ENCODE data around the gene FAM170B. TPM values are rescaled to one million over a fixed set of nuclear protein-coding genes. Genes with fewer than 3 reads are reported as not detected.

FAM170B gene
- total RNA-seq, 1 donor from 2014 or later = not detected

DNA sequence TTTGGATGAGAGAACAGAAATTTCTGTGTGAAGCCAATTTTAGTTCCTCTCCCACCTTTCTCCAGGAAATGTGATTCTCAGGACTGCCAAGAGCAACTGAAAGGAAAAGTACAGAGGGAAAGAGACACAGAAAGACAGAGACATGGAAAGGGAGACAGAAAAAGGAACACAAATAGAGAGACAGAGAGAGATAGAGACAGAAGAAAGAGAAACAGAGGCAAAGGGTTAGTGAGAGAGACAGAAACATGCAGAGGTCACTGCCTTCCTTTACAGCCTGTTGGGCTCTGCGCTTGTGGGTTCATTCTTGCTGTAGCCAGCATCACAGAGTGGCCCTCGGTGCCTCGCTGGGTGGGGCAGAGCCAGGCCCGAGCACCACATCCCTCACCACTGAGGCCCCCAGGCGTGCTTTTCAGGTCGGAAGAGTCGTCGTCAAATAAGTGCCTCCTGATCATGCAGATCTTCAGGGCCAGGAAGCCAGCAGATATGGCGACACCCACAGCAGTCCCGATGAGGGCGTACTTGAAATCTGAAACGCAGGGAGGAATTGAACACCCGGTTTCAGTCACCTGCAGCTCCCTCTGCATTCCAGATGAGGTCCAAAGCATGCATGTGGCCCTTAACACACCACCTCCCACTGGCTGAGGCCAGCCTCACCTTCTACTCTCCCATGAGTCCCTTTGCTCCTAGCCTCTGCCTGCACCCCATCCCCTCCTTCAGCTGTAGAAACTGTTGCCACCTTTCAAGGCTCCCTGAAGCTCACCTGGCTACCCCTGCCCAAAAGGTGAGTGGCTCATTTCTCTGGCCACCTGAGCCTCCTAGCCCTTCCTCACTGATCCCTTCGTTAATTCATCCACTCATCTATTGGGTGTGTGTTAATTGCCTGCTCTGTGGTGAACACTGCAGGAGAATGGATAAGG is 32.9 kb upstream of the FAM170B start:
- Histone ChIP-seq H3K4me3 (ENCODE audit: low read depth, low read length) (no peak overlapping the region), H3K36me3 (ENCODE audit: control insufficient read depth, insufficient read depth, low read length) (no peaks in the 10 kb centered on the region), H3K27me3 (ENCODE audit: control insufficient read depth, insufficient read depth, low read length) (peaks cover 5% of the 10 kb centered on the region)
- DNase-seq (ENCODE audit: low read depth) = no peak
- TF ChIP-seq, protein P1, sequence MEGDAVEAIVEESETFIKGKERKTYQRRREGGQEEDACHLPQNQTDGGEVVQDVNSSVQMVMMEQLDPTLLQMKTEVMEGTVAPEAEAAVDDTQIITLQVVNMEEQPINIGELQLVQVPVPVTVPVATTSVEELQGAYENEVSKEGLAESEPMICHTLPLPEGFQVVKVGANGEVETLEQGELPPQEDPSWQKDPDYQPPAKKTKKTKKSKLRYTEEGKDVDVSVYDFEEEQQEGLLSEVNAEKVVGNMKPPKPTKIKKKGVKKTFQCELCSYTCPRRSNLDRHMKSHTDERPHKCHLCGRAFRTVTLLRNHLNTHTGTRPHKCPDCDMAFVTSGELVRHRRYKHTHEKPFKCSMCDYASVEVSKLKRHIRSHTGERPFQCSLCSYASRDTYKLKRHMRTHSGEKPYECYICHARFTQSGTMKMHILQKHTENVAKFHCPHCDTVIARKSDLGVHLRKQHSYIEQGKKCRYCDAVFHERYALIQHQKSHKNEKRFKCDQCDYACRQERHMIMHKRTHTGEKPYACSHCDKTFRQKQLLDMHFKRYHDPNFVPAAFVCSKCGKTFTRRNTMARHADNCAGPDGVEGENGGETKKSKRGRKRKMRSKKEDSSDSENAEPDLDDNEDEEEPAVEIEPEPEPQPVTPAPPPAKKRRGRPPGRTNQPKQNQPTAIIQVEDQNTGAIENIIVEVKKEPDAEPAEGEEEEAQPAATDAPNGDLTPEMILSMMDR (IDR thresholded peaks at IDR 0.05; ENCODE audit: insufficient read depth, low read length, poor library complexity, severe bottlenecking) = no peak

DNA sequence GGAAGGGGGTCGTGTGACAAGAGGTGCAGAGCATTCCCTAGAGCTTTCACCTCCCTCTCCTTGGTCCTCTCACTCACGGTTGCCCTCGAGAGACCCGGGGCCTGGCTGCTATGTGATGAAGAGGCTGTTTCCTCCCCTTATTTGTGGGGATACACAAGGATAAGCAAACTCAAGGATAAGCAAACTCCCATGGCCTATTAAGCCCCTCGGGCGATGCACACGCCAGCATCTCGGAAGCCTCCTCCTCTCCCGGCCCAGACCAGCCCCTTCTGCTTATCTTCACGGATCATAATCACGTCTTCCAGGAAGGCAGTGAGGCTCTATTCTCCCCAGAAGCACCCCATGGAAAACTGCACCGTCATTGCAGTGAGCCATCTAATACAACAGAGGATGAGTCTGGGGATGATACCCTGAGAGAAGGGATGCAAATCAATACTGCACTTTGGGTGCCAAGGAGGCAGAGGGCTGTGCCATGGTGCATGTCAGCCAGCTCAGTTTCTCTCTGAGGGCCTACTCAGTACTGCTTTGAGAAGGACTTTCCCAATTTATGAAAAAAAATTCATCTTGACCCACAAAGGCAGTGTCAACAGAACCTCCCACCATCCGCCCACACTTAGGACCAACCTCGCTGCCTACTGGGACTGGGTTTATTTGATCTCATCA is 32.1 kb upstream of the FAM170B start:
- H3K27me3 ChIP-seq (ENCODE audit: control insufficient read depth, insufficient read depth, low read length) = peaks cover 5% of the 10 kb centered on the region
- no peak overlapping the region for H3K4me3 ChIP-seq (ENCODE audit: low read depth, low read length)
- no peaks in the 10 kb centered on the region for H3K36me3 ChIP-seq (ENCODE audit: control insufficient read depth, insufficient read depth, low read length)
- no peak for DNase-seq (ENCODE audit: low read depth)
- TF ChIP-seq, protein P1 (IDR thresholded peaks at IDR 0.05; ENCODE audit: insufficient read depth, low read length, poor library complexity, severe bottlenecking) = no peak

DNA sequence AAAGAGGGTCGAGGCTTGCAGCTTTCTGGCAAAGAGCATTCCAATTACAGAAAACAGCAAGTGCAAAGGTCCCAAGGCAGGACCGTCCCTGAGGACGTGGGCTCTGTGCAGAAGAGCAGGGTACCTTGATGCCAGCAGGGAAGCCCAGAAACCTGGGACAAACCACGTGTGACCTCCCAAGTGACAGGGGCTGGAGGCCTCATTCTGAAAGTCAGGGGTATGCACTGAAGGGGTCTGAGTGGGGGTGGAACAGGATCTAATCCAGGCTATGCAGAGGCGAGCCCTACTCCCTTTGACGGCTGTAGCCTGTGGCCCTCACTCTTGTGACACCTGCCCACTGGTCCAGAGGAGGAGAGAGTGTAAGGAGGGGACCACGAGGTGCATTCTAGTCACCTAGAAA is 31.4 kb upstream of the FAM170B start:
- TF ChIP-seq, protein P1 (IDR thresholded peaks at IDR 0.05; ENCODE audit: insufficient read depth, low read length, poor library complexity, severe bottlenecking) = no peak
- DNase-seq (ENCODE audit: low read depth) = no peak
- no peaks in the 10 kb centered on the region for H3K36me3 ChIP-seq (ENCODE audit: control insufficient read depth, insufficient read depth, low read length)
- H3K27me3 ChIP-seq (ENCODE audit: control insufficient read depth, insufficient read depth, low read length) = peaks cover 5% of the 10 kb centered on the region
- no peak overlapping the region for H3K4me3 ChIP-seq (ENCODE audit: low read depth, low read length)

GRCh38 chr10:49164559-49165188 is 30.9 kb upstream of the FAM170B start:
- no peaks in the 10 kb centered on the region for H3K36me3 ChIP-seq (ENCODE audit: control insufficient read depth, insufficient read depth, low read length)
- TF ChIP-seq, protein P1 (IDR thresholded peaks at IDR 0.05; ENCODE audit: insufficient read depth, low read length, poor library complexity, severe bottlenecking) = peak; percentile 58
- no peak for DNase-seq (ENCODE audit: low read depth)

GRCh38 chr10:49163741-49164140 is 29.9 kb upstream of the FAM170B start:
- no peak overlapping the region for H3K4me3 ChIP-seq (ENCODE audit: low read depth, low read length)
- TF ChIP-seq, protein P1 (IDR thresholded peaks at IDR 0.05; ENCODE audit: insufficient read depth, low read length, poor library complexity, severe bottlenecking) = no peak
- H3K36me3 ChIP-seq (ENCODE audit: control insufficient read depth, insufficient read depth, low read length) = no peaks in the 10 kb centered on the region
- no peak for DNase-seq (ENCODE audit: low read depth)
- peaks cover 5% of the 10 kb centered on the region for H3K27me3 ChIP-seq (ENCODE audit: control insufficient read depth, insufficient read depth, low read length)

More at GRCh38 chr10:49164559-49165188, 30.9 kb upstream of the FAM170B start:
- Histone ChIP-seq H3K4me3 (ENCODE audit: low read depth, low read length) (no peak overlapping the region), H3K27me3 (ENCODE audit: control insufficient read depth, insufficient read depth, low read length) (peaks cover 5% of the 10 kb centered on the region)
